ENCODE results near the gene ADGRB2. TPM values are rescaled to one million over a fixed set of nuclear protein-coding genes. Genes with fewer than 3 reads are reported as not detected.

Gene ADGRB2
- total RNA-seq, 2 experiments from 2014 or later, result 0.24 to 0.30 TPM

DNA sequence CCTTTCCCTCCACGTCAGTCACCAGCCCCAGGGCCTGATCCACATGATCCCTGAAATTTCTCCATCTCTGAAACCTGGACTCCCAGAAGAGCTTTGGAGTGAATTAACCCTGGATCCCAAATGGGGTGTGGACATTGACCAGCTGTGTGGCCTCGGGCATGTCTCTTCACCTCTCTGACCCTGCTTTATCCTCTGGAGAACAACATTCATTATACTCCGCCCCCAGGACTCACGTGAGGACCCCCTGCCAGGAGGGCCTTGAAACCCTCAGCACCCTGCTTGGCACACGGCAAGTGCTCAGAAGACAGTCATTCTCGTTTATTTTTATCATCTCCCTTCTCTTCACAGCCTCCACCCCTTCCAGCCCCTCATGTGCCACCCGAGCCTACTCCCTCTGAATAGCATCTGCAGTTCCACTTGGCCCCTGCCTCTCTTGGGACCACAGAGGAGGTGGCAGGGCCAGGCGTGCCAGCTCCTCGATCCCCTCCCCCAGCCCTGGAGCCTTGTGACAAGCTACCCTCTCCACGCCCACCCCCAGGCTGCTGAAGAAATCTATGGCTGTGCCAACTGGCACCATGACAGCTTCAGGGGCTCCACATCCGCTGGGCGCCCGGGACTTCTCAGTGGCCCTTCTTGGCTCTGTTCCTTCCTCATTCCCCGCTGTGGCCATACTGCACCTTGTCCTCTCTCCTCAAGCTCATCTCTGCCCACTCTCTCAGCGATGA lies 18.0 kb downstream of the ADGRB2 start:
- Mint-ChIP-seq H3K9me3 (no peaks in the 10 kb centered on the region), H3K4me3 (no peak overlapping the region), H3K27me3 (ENCODE audit: low read depth) (no peaks in the 10 kb centered on the region), H3K27ac (no peak overlapping the region), H3K36me3 (ENCODE audit: low read depth) (no peaks in the 10 kb centered on the region), H3K4me1 (ENCODE audit: low read depth) (no peaks in the 10 kb centered on the region)
- intact Hi-C loops (cut with micrococcal nuclease), result loop anchor here (1.0 to 2.0 kb wide), 2 partner anchors 32 to 81 kb away; no protein-coding TSS in a partner anchor
- DNase-seq, result no peak
- CTCF ChIA-PET, result interaction anchor here (0.6 to 1.9 kb wide), 16 partner anchors 11 to 408 kb away, joined by 3 to 14 read pairs (median 3); partner anchors contain the start of genes PEF1 and SPOCD1

DNA sequence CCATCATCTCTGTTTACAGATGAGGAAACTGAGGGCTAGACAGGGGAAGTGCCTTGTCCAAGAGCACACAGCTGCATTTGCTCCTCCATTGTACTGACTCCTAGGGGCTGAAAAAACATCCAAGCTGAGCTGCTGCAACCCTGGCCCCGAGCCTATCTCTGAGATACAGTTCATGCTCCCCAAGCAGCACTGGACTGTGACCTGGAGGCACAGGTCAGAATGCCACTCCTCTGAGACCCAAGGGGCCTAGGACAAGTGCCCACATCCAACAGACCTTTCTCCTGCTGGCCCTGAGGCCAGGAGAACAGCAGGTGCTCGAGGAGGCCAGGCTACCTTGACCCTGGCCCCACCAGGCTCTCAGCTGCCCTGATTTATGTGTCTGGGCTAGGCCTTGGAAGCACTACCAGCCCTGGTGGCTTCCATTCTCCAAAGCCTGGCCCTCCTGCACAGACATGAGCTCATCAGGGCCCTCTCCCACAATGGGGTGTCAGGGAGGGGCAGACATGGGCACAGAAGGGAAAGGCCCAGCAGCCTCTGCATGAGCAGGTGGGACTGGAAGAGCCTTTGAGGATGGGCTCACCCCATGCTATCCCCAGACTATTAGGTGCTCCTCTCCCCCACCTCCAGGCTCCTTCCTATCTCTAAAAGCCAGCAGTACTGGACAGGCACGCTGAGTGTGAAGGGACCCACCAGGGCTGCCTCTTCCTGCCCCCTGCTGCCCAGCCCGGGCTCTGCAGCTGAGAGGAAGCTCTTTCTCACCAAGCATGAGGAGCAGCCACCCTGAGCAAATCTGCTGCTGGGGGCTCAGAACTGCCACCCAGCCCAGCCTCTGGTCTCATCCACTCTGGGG lies 18.8 kb downstream of the ADGRB2 start:
- intact Hi-C loops (cut with micrococcal nuclease), result loop anchor here (1.0 to 2.0 kb wide), 2 partner anchors 31 to 81 kb away; no protein-coding TSS in a partner anchor
- CTCF ChIA-PET, result interaction anchor here (0.7 to 1.9 kb wide), 18 partner anchors 12 to 179 kb away, joined by 3 to 14 read pairs (median 3); partner anchors contain the start of genes PEF1 and SPOCD1
- H3K9me3 Mint-ChIP-seq, result no peaks in the 10 kb centered on the region
- no peaks in the 10 kb centered on the region for H3K36me3 Mint-ChIP-seq (ENCODE audit: low read depth)
- no peaks in the 10 kb centered on the region for H3K27me3 Mint-ChIP-seq (ENCODE audit: low read depth)
- no peaks in the 10 kb centered on the region for H3K4me1 Mint-ChIP-seq (ENCODE audit: low read depth)
- no peak overlapping the region for H3K4me3 Mint-ChIP-seq
- peak; percentile 71 for DNase-seq
- no peak overlapping the region for H3K27ac Mint-ChIP-seq

DNA sequence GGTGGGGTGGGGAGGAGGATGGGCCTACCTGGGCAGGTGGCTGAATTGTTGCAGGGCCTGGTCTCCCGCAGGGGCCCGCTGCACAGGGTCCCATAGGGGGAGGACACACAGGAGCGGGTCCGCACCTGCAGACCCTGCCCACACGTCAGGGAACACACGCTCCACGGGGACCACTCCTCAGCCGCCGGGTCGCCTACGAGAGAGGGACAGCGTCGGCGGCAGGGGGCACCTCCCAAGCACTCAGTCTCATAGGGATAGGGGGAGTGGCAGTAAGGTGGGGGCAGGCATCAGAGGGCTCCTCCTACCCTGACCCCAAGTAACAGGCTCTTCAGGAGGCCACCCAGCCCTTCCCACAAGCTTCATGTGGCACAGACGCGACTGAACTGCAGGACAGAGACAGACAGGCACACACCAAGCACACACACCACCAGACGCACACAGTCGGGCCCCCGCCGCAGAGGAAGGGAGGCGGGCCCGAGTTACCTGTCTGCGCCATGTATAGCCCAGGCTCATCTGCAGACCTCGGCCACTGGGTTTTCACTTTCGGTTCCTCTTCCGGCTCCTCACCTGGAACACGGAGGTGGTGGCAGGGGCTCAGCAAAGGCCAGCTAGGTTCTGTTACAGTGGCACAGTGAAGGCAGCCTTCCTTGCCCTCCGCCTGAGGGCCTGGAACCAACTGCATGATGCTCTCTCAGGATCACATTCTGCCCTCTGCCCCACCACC lies 19.8 kb downstream of the ADGRB2 start:
- H3K4me1 Mint-ChIP-seq (ENCODE audit: low read depth), result peaks cover 5% of the 10 kb centered on the region
- no peaks in the 10 kb centered on the region for H3K27me3 Mint-ChIP-seq (ENCODE audit: low read depth)
- H3K9me3 Mint-ChIP-seq, result no peaks in the 10 kb centered on the region
- intact Hi-C loops (cut with micrococcal nuclease), result loop anchor here (2.0 kb wide), 1 partner anchor 80 kb away; no protein-coding TSS in a partner anchor
- H3K27ac Mint-ChIP-seq, result no peak overlapping the region
- H3K4me3 Mint-ChIP-seq, result no peak overlapping the region
- H3K36me3 Mint-ChIP-seq (ENCODE audit: low read depth), result no peaks in the 10 kb centered on the region
- DNase-seq, result no peak
- CTCF ChIA-PET, result interaction anchor here (1.1 to 1.8 kb wide), 5 partner anchors 25 to 178 kb away, joined by 3 to 14 read pairs (median 6); no protein-coding TSS in a partner anchor

DNA sequence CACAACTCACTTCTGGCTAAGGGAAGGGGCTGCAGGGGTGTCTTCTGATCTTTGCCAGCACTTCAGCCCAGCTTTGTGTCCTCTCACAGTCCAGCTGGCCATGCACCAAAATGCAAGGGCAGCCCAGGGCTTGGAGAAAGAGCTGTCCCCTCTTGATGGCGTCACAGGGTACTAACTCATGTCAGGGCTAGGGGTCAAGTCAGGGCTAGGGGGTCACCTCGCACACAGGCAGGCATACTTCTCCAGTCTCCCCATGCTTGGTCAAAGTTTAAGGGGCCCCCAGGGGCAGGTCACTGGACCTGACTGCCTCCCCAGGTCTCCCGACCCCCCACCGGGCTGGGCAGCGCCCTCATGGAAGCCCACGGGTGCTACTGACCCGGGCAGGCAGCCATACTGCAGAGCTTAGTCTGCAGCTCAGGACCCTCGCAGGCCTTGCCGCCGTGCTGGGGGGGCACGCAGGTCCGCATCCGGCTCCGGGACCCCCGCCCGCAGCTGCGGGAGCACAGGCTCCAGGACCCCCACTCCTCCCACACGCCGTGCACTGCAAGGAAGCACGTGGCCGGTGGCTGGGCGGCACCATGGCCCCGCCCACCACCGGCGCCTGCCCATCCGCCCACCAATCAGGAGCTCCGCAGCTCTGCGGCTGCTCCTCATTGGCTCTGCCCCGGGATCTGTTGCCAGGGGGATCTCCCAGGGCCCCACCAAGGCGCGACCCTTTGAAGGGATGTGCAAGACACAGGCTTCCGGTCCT lies 21.5 kb downstream of the ADGRB2 start:
- Mint-ChIP-seq H3K4me3 (no peak overlapping the region), H3K27ac (no peak overlapping the region), H3K36me3 (ENCODE audit: low read depth) (no peaks in the 10 kb centered on the region), H3K9me3 (no peaks in the 10 kb centered on the region), H3K4me1 (ENCODE audit: low read depth) (peaks cover 5% of the 10 kb centered on the region), H3K27me3 (ENCODE audit: low read depth) (no peaks in the 10 kb centered on the region)
- CTCF ChIA-PET, result interaction anchor here (1.1 kb wide), 1 partner anchor 47 kb away, joined by 3 read pairs; no protein-coding TSS in a partner anchor
- intact Hi-C loops (cut with micrococcal nuclease), result no loop called here
- no peak for DNase-seq

DNA sequence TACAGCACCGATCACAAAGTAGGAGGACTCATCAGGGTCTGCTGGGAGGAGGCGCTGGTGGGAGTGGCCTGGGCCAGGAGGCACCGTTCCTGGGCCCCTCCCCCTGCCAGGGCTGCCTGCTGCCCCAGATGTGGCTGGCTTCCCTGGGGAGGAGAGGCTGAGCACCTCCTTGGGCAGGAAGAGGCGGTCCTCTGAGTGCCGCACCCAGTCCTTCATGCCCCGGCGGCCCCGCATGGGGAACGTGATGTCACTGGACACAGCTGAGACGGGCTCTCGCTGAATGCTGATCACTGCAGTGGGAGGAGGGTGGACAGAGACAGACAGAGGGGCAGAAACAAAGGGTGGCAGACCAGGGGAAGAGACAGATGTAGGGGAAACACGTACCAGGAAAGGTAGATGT lies 24.8 kb downstream of the ADGRB2 start:
- H3K27ac Mint-ChIP-seq, result no peak overlapping the region
- no peaks in the 10 kb centered on the region for H3K27me3 Mint-ChIP-seq (ENCODE audit: low read depth)
- CTCF ChIA-PET, result no interaction called here
- DNase-seq, result peak; percentile 71
- H3K4me3 Mint-ChIP-seq, result peak overlapping the region; percentile 5
- intact Hi-C loops (cut with micrococcal nuclease), result no loop called here
- no peaks in the 10 kb centered on the region for H3K36me3 Mint-ChIP-seq (ENCODE audit: low read depth)
- peaks cover 9% of the 10 kb centered on the region for H3K4me1 Mint-ChIP-seq (ENCODE audit: low read depth)
- H3K9me3 Mint-ChIP-seq, result no peaks in the 10 kb centered on the region

DNA sequence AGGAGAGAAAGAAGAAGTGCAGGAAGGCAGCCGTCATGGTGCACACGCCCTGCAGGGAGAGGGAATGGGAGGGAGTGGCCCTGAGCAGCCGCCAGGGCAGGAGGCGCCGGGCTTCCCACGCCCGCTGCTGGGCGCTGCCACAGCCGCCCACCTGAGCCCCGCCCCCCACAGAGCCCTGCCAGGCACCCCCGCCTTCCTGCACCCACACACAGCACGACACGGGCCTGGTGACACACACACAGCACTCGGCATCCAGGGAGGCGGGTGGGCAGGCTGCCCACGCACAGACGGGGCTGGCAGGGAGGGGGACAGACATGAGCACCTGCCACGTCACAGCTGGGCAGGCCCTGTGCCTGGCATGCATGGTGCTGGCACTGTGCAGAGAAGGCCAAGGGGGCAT lies 27.5 kb downstream of the ADGRB2 start:
- no peak overlapping the region for H3K27ac Mint-ChIP-seq
- no peaks in the 10 kb centered on the region for H3K36me3 Mint-ChIP-seq (ENCODE audit: low read depth)
- intact Hi-C loops (cut with micrococcal nuclease), result no loop called here
- H3K27me3 Mint-ChIP-seq (ENCODE audit: low read depth), result no peaks in the 10 kb centered on the region
- H3K9me3 Mint-ChIP-seq, result no peaks in the 10 kb centered on the region
- H3K4me3 Mint-ChIP-seq, result no peak overlapping the region
- CTCF ChIA-PET, result no interaction called here
- peaks cover 9% of the 10 kb centered on the region for H3K4me1 Mint-ChIP-seq (ENCODE audit: low read depth)
- no peak for DNase-seq

DNA sequence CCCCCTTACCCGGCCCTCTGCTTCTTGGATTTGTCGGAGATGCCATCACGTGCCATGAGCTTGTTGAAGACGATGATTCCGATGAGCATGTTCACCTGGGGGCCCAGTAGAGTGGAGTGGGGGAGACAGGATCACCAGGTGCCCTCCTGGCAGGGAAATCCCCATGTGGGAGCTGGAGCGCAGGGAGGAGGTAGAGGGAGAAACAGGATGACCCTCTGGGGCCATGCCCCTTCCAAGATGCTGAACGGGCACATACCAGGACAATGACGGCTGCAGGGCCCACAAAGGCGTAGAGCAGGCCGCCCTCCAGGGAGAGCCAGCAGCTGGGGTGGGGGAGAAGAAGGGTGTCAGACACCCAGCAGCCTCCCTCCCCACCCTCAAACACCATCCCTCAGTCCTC lies 28.6 kb downstream of the ADGRB2 start:
- CTCF ChIA-PET, result interaction anchor here (0.5 kb wide), 1 partner anchor 85 kb away, joined by 4 read pairs; no protein-coding TSS in a partner anchor
- Mint-ChIP-seq H3K36me3 (ENCODE audit: low read depth) (no peaks in the 10 kb centered on the region), H3K9me3 (no peaks in the 10 kb centered on the region), H3K27ac (no peak overlapping the region), H3K4me1 (ENCODE audit: low read depth) (peaks cover 9% of the 10 kb centered on the region), H3K4me3 (no peak overlapping the region), H3K27me3 (ENCODE audit: low read depth) (no peaks in the 10 kb centered on the region)
- intact Hi-C loops (cut with micrococcal nuclease), result no loop called here
- no peak for DNase-seq

DNA sequence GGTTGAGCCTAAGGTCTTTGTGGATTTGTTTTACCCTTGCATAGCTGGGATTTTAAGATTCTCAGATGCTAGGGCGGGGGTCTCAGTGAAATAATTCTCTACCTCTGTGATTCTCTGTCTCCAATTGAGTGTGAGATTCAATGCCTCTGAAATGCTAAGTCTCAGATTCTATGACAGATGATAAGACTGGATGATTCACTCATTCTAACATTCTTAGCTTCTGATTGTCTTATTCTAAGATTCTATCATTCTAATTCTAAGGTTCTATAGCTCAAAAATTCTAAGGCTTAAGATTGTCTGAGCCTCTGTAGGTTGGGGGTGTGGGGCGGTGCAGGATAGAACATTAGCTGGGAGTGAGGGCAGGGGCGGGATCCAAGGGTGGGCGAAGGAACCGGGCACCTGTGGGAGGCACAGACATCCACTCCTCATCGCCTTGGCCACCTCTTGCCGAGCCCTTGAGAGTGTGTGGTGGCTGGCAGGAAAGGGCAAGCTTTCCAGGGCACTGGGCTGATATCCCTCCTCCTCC lies 29.5 kb downstream of the ADGRB2 start:
- intact Hi-C loops (cut with micrococcal nuclease), result no loop called here
- DNase-seq, result no peak
- H3K36me3 Mint-ChIP-seq (ENCODE audit: low read depth), result no peaks in the 10 kb centered on the region
- no peaks in the 10 kb centered on the region for H3K9me3 Mint-ChIP-seq
- no peak overlapping the region for H3K27ac Mint-ChIP-seq
- H3K4me1 Mint-ChIP-seq (ENCODE audit: low read depth), result peaks cover 7% of the 10 kb centered on the region
- H3K27me3 Mint-ChIP-seq (ENCODE audit: low read depth), result no peaks in the 10 kb centered on the region
- no peak overlapping the region for H3K4me3 Mint-ChIP-seq
- CTCF ChIA-PET, result interaction anchor here (0.9 to 1.4 kb wide), 3 partner anchors 18 to 103 kb away, joined by 3 read pairs; no protein-coding TSS in a partner anchor

DNA sequence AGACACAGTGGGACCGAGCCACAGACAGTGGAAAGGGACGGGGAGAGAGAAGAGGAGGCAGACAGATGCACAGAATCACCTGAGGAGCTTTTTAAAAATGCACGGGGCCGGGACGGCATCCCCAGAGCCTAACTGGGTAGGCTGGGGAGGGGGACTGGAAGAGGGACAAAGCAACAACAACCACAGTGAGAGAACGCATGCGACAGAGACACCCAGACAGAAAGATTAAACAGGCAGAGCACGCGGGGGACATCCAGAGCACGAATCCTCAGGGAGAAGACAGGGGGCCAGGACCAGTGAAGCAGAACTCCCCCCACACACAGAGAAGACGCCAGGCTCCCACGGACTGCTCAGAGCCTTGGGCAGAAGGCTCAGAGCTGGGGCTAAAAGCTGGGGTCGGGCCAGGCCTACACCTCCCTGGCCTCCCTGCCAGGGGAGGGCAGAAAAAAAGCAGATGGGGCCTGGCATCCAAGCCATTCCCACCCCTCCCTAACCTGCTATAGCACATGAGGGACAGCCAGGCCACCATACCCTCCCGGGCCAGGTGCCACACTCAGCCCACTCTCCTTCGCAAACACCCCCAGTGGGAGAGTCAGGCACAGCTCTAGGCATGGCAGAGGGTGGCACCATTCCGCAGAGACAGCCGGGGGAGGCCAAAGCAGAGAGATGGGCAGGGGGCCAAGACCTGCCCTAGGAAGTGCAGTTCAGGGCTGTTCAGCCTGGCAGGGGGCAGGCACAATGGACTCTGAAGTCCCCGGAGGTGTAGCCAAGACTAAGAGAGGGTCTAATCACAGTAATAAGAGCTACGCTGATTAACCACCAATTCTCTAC lies 30.5 kb downstream of the ADGRB2 start:
- DNase-seq, result no peak
- no peaks in the 10 kb centered on the region for H3K27me3 Mint-ChIP-seq (ENCODE audit: low read depth)
- no peaks in the 10 kb centered on the region for H3K36me3 Mint-ChIP-seq (ENCODE audit: low read depth)
- CTCF ChIA-PET, result interaction anchor here (0.5 to 1.4 kb wide), 4 partner anchors 17 to 979 kb away, joined by 3 read pairs; no protein-coding TSS in a partner anchor
- peaks cover 4% of the 10 kb centered on the region for H3K4me1 Mint-ChIP-seq (ENCODE audit: low read depth)
- H3K9me3 Mint-ChIP-seq, result no peaks in the 10 kb centered on the region
- no peak overlapping the region for H3K4me3 Mint-ChIP-seq
- H3K27ac Mint-ChIP-seq, result no peak overlapping the region
- intact Hi-C loops (cut with micrococcal nuclease), result no loop called here

DNA sequence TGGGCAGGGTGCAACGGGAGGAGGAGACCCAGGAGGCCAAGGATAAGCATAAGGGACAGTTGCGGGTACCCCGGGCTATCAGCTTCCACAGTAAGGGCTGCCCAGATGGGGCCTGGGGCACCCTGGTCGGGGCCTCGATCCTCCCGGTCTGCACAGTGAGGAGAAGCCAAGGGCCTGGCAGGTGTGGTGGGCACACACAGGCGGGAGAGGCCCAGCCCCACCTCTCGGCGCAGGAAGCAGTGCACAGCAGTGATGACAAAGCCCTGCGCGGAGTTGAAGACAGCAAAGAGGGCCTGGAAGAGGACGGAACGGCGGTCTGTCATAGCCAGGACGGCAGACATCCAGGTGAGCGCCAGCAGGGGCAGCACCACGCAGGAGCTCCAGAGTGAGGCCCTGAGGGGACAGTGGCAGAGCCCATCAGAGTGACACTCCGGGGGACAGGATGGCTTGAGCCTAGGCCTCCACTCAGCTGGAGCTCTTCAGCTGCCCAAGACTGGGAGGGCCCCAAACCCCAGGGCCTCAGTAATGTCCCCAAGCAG lies 31.3 kb downstream of the ADGRB2 start:
- Mint-ChIP-seq H3K4me3 (no peak overlapping the region), H3K9me3 (no peaks in the 10 kb centered on the region), H3K27me3 (ENCODE audit: low read depth) (no peaks in the 10 kb centered on the region), H3K27ac (no peak overlapping the region), H3K4me1 (ENCODE audit: low read depth) (peaks cover 4% of the 10 kb centered on the region), H3K36me3 (ENCODE audit: low read depth) (no peaks in the 10 kb centered on the region)
- no peak for DNase-seq
- CTCF ChIA-PET, result interaction anchor here (0.5 to 0.6 kb wide), 2 partner anchors 16 to 979 kb away, joined by 3 read pairs; no protein-coding TSS in a partner anchor
- intact Hi-C loops (cut with micrococcal nuclease), result no loop called here
